Subcutaneous preadipocyte (primary cell): ENCODE measurements around the gene POLR1A. TPM values are rescaled to one million over a fixed set of nuclear protein-coding genes. Genes with fewer than 3 reads are reported as not detected.
A peak's percentile ranks its signal among the peaks of the same experiment; 100 is the strongest.

Experiments
- small RNA-seq: library from RNA; depleted of rRNA; stranded (forward); fragments of <200 nt; gene quantifications from one replicate; pipeline ENCODE3, GENCODE V24; 2012
- total RNA-seq: library from RNA; depleted of rRNA; stranded (reverse); fragments of >200 nt; gene quantifications from 2 replicates; pipeline ENCODE4 v1.2.3, GENCODE V29; 2012

Gene POLR1A
- total RNA-seq, result 20.6 and 35.2 TPM in 2 replicates

GRCh38 chr2:86105252-86105968 lies at the start of gene POLR1A:
TSS of gene POLR1A (minus strand) at chr2:86105886. CDS start at chr2:86105776, 110 bp downstream.

GRCh38 chr2:86105969-86106945 lies 571 bp upstream of the POLR1A start, which contains the start of gene PTCD3:
TSS of gene PTCD3 (plus strand) at chr2:86106235. CDS start at chr2:86106248, 13 bp downstream.

Small RNA genes within 50 kb of the gene (small RNA-seq; reads per million reads assigned to genes)
- 48.1 reads per million, percentile 98 among the genes with 10 or more reads in this experiment for gene SNORD94

Other genes with a start within 250 kb of the POLR1A start
- gene ST3GAL5, start 216.9 kb downstream of the POLR1A start, total RNA-seq, result 9.0 and 21.7 TPM in 2 replicates
- gene PTCD3, start 349 bp upstream of the POLR1A start, total RNA-seq, result 76.4 and 82.7 TPM in 2 replicates
- gene IMMT, start 89.6 kb upstream of the POLR1A start, total RNA-seq, result 59.5 and 84.3 TPM in 2 replicates
- 47.8 and 63.3 TPM in 2 replicates for gene MRPL35, start 93.6 kb upstream of the POLR1A start, total RNA-seq
- gene REEP1, start 231.7 kb upstream of the POLR1A start, total RNA-seq, result under 0.01 and 0.20 TPM in 2 replicates